Measurements from ENCODE around the gene EIF5AL1.
"Not testable (repeated sequence)": the region's sequence is repeated elsewhere in the genome, so short reads cannot be mapped to it uniquely, and the experiment has no call there.

The EIF5AL1 gene

DNA sequence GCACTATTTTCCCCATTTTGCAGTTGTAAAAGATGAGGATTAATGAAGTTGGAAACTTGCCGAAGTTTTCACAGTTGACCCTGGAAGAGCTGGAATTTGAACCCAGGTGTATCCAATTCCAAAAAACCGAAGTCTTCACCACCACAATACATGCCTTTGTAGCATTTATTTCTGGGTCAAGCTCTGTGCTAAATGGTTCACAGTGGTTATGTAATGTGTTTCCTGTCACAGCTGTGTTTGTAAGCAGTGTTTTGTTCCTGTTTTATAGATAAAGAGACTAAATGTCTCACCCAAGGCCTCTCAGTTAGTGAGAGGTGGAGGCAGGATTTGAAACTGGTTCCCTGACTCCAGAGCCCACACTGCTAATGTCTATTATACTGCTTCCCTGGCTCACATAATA, 30.3 kb downstream of the EIF5AL1 start:
- no peak overlapping the region for H3K4me3 ChIP-seq (ENCODE audit: insufficient read length, low read depth)

DNA sequence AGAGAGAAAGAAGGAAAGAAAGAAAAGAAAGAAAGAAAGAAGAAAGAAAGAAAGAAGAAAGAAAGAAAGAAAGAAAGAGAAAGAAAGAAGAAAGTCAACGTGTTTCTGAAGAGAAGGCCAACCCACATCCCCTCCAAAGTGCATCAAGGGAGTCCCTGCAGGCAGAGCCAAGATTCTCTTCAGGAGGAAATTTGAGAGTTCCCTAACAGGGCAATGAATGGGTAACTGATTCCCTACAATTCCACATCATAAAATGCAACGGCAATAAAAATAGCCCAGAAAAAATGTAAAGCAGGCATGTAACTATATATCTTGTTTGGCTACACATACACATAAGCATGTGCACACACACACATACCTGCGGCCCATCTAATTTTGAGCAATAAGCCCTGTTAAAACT, 32.1 kb downstream of the EIF5AL1 start:
- H3K9ac ChIP-seq (ENCODE audit: insufficient read length, low read depth); H3K36me3 ChIP-seq (ENCODE audit: insufficient read depth, insufficient read length, low read length); DNase-seq (ENCODE audit: low read depth, low spot score); H3K4me3 ChIP-seq (ENCODE audit: insufficient read length, low read depth); H3K27me3 ChIP-seq (ENCODE audit: insufficient read depth, insufficient read length); H3K9me3 ChIP-seq (ENCODE audit: insufficient read depth, low read length); H3K4me1 ChIP-seq (ENCODE audit: insufficient read depth, insufficient read length): not testable (repeated sequence)

More for the DNA sequence above, 30.3 kb downstream of the EIF5AL1 start:
- Histone ChIP-seq H3K9ac (ENCODE audit: insufficient read length, low read depth) (no peak overlapping the region), H3K4me1 (ENCODE audit: insufficient read depth, insufficient read length) (no peaks in the 10 kb centered on the region), H3K27me3 (ENCODE audit: insufficient read depth, insufficient read length) (no peaks in the 10 kb centered on the region), H3K9me3 (ENCODE audit: insufficient read depth, low read length) (no peaks in the 10 kb centered on the region), H3K36me3 (ENCODE audit: insufficient read depth, insufficient read length, low read length) (no peaks in the 10 kb centered on the region)
- TF ChIP-seq SUZ12 (IDR thresholded peaks at IDR 0.05; ENCODE audit: extremely low read depth, insufficient read depth, insufficient read length): no peak
- no peak for TF ChIP-seq YY1 (IDR thresholded peaks at IDR 0.05; ENCODE audit: insufficient read depth, insufficient read length)
- TF ChIP-seq ZNF274 (IDR thresholded peaks at IDR 0.05; ENCODE audit: low read depth, low read length): no peak
- no peak for DNase-seq (ENCODE audit: low read depth, low spot score)

- not testable (repeated sequence) for H3K27me3 ChIP-seq (ENCODE audit: insufficient read depth, insufficient read length); DNase-seq (ENCODE audit: low read depth, low spot score); H3K9ac ChIP-seq (ENCODE audit: insufficient read length, low read depth); H3K4me3 ChIP-seq (ENCODE audit: insufficient read length, low read depth); H3K9me3 ChIP-seq (ENCODE audit: insufficient read depth, low read length); H3K36me3 ChIP-seq (ENCODE audit: insufficient read depth, insufficient read length, low read length); H3K4me1 ChIP-seq (ENCODE audit: insufficient read depth, insufficient read length)
These were observed 32.8 kb downstream of the EIF5AL1 start for GRCh38 chr10:79544926-79545659.

DNA sequence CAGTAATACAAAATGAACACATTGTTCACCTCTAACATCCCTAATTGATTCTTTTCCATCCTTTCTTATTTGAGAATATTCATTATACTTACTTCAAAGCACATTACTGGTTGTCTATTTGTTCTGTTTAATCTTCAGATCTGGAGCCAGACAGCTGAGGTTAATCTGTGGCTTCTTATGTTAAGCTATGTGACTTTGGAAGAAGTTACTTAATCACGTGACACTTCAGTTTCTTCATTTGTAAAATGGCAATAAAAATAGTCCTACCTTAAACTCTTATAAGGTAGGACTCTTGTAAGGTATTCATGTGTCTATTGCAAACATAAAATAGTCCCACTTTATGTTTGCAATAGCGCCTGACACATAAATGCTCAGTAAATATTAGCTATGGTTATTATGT, 34.8 kb downstream of the EIF5AL1 start:
- H3K9ac ChIP-seq (ENCODE audit: insufficient read length, low read depth); H3K4me3 ChIP-seq (ENCODE audit: insufficient read length, low read depth); H3K9me3 ChIP-seq (ENCODE audit: insufficient read depth, low read length); H3K36me3 ChIP-seq (ENCODE audit: insufficient read depth, insufficient read length, low read length); H3K27me3 ChIP-seq (ENCODE audit: insufficient read depth, insufficient read length); DNase-seq (ENCODE audit: low read depth, low spot score); H3K4me1 ChIP-seq (ENCODE audit: insufficient read depth, insufficient read length): not testable (repeated sequence)

DNA sequence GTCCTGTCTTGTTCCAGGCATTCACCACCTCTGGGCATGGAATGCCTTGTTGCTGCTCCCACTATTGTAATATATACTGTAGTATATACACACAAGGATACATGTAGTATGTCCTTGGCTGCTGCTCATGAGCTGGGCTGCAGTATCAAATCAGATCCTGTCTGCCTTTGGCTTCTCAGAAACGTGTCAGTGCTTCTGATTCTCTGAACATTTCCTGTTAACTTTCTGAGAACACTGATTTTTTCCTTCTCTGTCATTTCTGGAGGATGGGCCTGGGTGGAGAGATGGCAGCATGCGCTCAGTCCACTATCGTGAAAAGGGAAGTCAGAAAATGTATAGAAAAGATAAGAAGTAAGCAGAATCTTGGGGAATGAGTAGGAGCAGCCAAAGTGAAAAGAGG, 35.6 kb downstream of the EIF5AL1 start:
- no peaks in the 10 kb centered on the region for H3K4me1 ChIP-seq (ENCODE audit: insufficient read depth, insufficient read length)
- no peak overlapping the region for H3K9ac ChIP-seq (ENCODE audit: insufficient read length, low read depth)
- no peak overlapping the region for H3K4me3 ChIP-seq (ENCODE audit: insufficient read length, low read depth)
- no peak for TF ChIP-seq SUZ12 (IDR thresholded peaks at IDR 0.05; ENCODE audit: extremely low read depth, insufficient read depth, insufficient read length)
- TF ChIP-seq YY1 (IDR thresholded peaks at IDR 0.05; ENCODE audit: insufficient read depth, insufficient read length): no peak
- TF ChIP-seq ZNF274 (IDR thresholded peaks at IDR 0.05; ENCODE audit: low read depth, low read length): no peak
- no peak for DNase-seq (ENCODE audit: low read depth, low spot score)
- no peaks in the 10 kb centered on the region for H3K36me3 ChIP-seq (ENCODE audit: insufficient read depth, insufficient read length, low read length)
- peaks cover 7% of the 10 kb centered on the region for H3K27me3 ChIP-seq (ENCODE audit: insufficient read depth, insufficient read length)
- H3K9me3 ChIP-seq (ENCODE audit: insufficient read depth, low read length): no peaks in the 10 kb centered on the region

GRCh38 chr10:79552143-79552542, 39.8 kb downstream of the EIF5AL1 start:
- DNase-seq (ENCODE audit: low read depth, low spot score): no peak
- H3K9me3 ChIP-seq (ENCODE audit: insufficient read depth, low read length): no peaks in the 10 kb centered on the region
- H3K27me3 ChIP-seq (ENCODE audit: insufficient read depth, insufficient read length): peaks cover 7% of the 10 kb centered on the region
- H3K36me3 ChIP-seq (ENCODE audit: insufficient read depth, insufficient read length, low read length): no peaks in the 10 kb centered on the region
- no peak overlapping the region for H3K9ac ChIP-seq (ENCODE audit: insufficient read length, low read depth)
- no peak for TF ChIP-seq ZNF274 (IDR thresholded peaks at IDR 0.05; ENCODE audit: low read depth, low read length)
- no peak for TF ChIP-seq YY1 (IDR thresholded peaks at IDR 0.05; ENCODE audit: insufficient read depth, insufficient read length)
- TF ChIP-seq SUZ12 (IDR thresholded peaks at IDR 0.05; ENCODE audit: extremely low read depth, insufficient read depth, insufficient read length): no peak
- H3K4me1 ChIP-seq (ENCODE audit: insufficient read depth, insufficient read length): no peaks in the 10 kb centered on the region
- H3K4me3 ChIP-seq (ENCODE audit: insufficient read length, low read depth): no peak overlapping the region

- TF ChIP-seq ZNF274 (IDR thresholded peaks at IDR 0.05; ENCODE audit: low read depth, low read length) (no peak), SUZ12 (IDR thresholded peaks at IDR 0.05; ENCODE audit: extremely low read depth, insufficient read depth, insufficient read length) (no peak), YY1 (IDR thresholded peaks at IDR 0.05; ENCODE audit: insufficient read depth, insufficient read length) (no peak)
- Histone ChIP-seq H3K9ac (ENCODE audit: insufficient read length, low read depth) (no peak overlapping the region), H3K36me3 (ENCODE audit: insufficient read depth, insufficient read length, low read length) (no peaks in the 10 kb centered on the region), H3K4me1 (ENCODE audit: insufficient read depth, insufficient read length) (no peaks in the 10 kb centered on the region), H3K4me3 (ENCODE audit: insufficient read length, low read depth) (no peak overlapping the region), H3K9me3 (ENCODE audit: insufficient read depth, low read length) (no peaks in the 10 kb centered on the region), H3K27me3 (ENCODE audit: insufficient read depth, insufficient read length) (peaks cover 15% of the 10 kb centered on the region)
- DNase-seq (ENCODE audit: low read depth, low spot score): no peak
These were observed 43.3 kb downstream of the EIF5AL1 start for GRCh38 chr10:79555354-79556309.

- DNase-seq (ENCODE audit: low read depth, low spot score); H3K36me3 ChIP-seq (ENCODE audit: insufficient read depth, insufficient read length, low read length); H3K4me1 ChIP-seq (ENCODE audit: insufficient read depth, insufficient read length); H3K9ac ChIP-seq (ENCODE audit: insufficient read length, low read depth); H3K9me3 ChIP-seq (ENCODE audit: insufficient read depth, low read length); H3K4me3 ChIP-seq (ENCODE audit: insufficient read length, low read depth): not testable (repeated sequence)
- H3K27me3 ChIP-seq (ENCODE audit: insufficient read depth, insufficient read length): peaks cover 14% of the 10 kb centered on the region
These were observed 44.6 kb downstream of the EIF5AL1 start for GRCh38 chr10:79556961-79557360.

Measured in NT2/D1 (cell line).